Fibroblast of lung (primary cell): ENCODE measurements around the gene RNASEH2B.

ENCODE experiments used
- EZH2 ChIP-seq: IDR thresholded peaks from 2 replicates; pipeline ENCODE4 v1.5.1; 2012; ENCODE audit warnings: low read length, control low read depth, mild to moderate bottlenecking; ENCODE audit errors: missing control alignments
- TF ChIP-seq, protein P1 (sequence below), 2 donors: IDR thresholded peaks in 1 of 2; conservative IDR thresholded peaks in 1 of 2; 1 replicate in 1 of 2; 2 replicates in 1 of 2; pipeline ENCODE4 v1.5.1; 2011 to 2012; ENCODE audit warnings: low read length in 2 of 2, control low read depth in 1 of 2, inconsistent platforms in 1 of 2, low read depth in 1 of 2, mild to moderate bottlenecking in 1 of 2

DNA sequence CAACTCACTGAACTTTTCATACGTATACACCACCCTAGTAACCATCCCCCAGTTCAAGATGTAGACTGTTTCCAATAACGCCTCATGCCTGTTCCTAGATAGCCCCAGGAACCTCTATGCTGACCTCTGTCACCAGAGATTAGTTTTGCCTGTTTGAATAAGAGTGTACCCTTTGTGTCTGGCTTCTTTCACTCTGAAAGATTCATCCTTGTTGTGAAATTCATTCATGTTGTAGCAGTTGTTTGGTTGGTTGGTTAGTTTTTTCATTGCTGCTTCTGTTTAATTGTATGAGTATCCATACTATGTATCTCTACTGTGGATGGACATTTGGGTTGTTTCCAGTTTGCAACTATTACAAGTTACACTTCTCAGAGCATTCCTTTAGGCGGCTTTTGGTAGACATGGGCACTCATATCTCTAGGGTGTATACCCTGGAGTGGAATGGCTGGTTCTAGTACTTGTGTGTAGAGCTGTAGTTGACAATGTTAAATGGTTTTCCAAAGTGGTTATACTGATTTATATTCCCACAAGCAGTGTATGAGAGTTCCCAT, 1.6 kb downstream of the RNASEH2B start:
- TF ChIP-seq, protein P1, sequence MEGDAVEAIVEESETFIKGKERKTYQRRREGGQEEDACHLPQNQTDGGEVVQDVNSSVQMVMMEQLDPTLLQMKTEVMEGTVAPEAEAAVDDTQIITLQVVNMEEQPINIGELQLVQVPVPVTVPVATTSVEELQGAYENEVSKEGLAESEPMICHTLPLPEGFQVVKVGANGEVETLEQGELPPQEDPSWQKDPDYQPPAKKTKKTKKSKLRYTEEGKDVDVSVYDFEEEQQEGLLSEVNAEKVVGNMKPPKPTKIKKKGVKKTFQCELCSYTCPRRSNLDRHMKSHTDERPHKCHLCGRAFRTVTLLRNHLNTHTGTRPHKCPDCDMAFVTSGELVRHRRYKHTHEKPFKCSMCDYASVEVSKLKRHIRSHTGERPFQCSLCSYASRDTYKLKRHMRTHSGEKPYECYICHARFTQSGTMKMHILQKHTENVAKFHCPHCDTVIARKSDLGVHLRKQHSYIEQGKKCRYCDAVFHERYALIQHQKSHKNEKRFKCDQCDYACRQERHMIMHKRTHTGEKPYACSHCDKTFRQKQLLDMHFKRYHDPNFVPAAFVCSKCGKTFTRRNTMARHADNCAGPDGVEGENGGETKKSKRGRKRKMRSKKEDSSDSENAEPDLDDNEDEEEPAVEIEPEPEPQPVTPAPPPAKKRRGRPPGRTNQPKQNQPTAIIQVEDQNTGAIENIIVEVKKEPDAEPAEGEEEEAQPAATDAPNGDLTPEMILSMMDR (conservative IDR thresholded peaks at IDR 0.05 in 1 of 2, IDR thresholded peaks at IDR 0.05 in 1 of 2; ENCODE audit: low read depth in 1 of 2, low read length in 2 of 2) = no peak
- TF ChIP-seq EZH2 = no peak
